Right lobe of liver (tissue), 6 donors: ENCODE results near the gene ZSCAN30. TPM values are rescaled to one million over a fixed set of nuclear protein-coding genes. Genes with fewer than 3 reads are reported as not detected.

Source experiments
- ATAC-seq, 4 donors: fragments of 200-7000 bp; cut with Tn5 transposase; one replicate each; pipeline ENCODE4 v1.9.1; 2020; ENCODE audit warnings: mild to moderate bottlenecking in 4 of 4, moderate library complexity in 4 of 4
- DNase-seq, 3 donors: peaks; one replicate each; pipeline ENCODE4 v3.0.0-alpha.2; 2020
- H3K27ac ChIP-seq, 3 donors: fragments of 200-600 bp; one replicate each; pipeline ENCODE4 v1.8.0; 2022
- H3K27me3 ChIP-seq, 2 donors: fragments of 200-600 bp; one replicate each; pipeline ENCODE4 v1.8.0; 2022
- H3K36me3 ChIP-seq, 4 donors: fragments of 200-600 bp; sonication (generic) in 1 of 4; one replicate each; pipeline versions ENCODE4 v1.5.1 to v1.8.0; 2017 to 2022; ENCODE audit warnings: control low read depth in 1 of 4
- H3K4me1 ChIP-seq, 4 donors: fragments of 200-600 bp; sonication (generic) in 1 of 4; one replicate each; pipeline versions ENCODE4 v1.5.1 to v1.8.0; 2017 to 2022; ENCODE audit warnings: control low read depth in 1 of 4
- H3K4me3 ChIP-seq, 3 donors: fragments of 200-600 bp; one replicate each; pipeline ENCODE4 v1.8.0; 2022
- H3K9me3 ChIP-seq, 4 donors: fragments of 200-600 bp; sonication (generic) in 1 of 4; one replicate each; pipeline versions ENCODE4 v1.5.1 to v1.8.0; 2017 to 2022; ENCODE audit warnings: control low read depth in 1 of 4
- CTCF ChIP-seq, 4 donors: fragments of 200-600 bp in 3 of 4; fragments of 450-650 bp in 1 of 4; IDR thresholded peaks; one replicate each; pipeline versions ENCODE4 v1.5.1 to v1.8.0; 2016 to 2022; ENCODE audit warnings: antibody characterized with exemption in 4 of 4, mild to moderate bottlenecking in 2 of 4
- POLR2A ChIP-seq: fragments of 450-650 bp; IDR thresholded peaks from one replicate; pipeline ENCODE4 v1.6.1; 2017; ENCODE audit warnings: antibody characterized with exemption, mild to moderate bottlenecking
- WGBS: methylation state at CpG from one replicate; pipeline ENCODE4 v1.1.6; 2018; ENCODE audit warnings: low coverage, low lambda C conversion rate; ENCODE audit not compliant: insufficient coverage; ENCODE audit errors: missing lambda C conversion rate; 5-methylcytosine and 5-hydroxymethylcytosine counted together
- intact Hi-C, 2 donors: fragments of 100-400 bp; cut with DNase I; formaldehyde crosslinking; loops; one replicate each; pipeline versions ENCODE4 v1.11.2 to v1.14.1; 2022
- total RNA-seq, 6 experiments: library from RNA; depleted of rRNA in 2 of 6; stranded (reverse); fragments of >200 nt in 2 of 6; fragmentation: NEBNext Ultra II Directional in 3 of 6; extraction: Animal tissue kit (Norgen Biotek cat#: 25700) in 3 of 6; gene quantifications; one replicate each; pipeline versions ENCODE4 v1.1.0 to v1.2.4, GENCODE V29; 2016 to 2023
- donor health status: DM: no; HTN: yes; CAD: no.
- donor health status: DM: no; HTN: no; CAD: no.
- donor health status: DM: no; HTN: no; CAD: no.
- donor health status: DM: no; HTN: yes; CAD: no.
- donor health status: DM: no; HTN: yes; CAD: no.

ZSCAN30 gene
- total RNA-seq, 6 experiments from 2014 or later, result 4.3 to 6.0 (median 5.0) TPM

- ATAC-seq (no peak), DNase-seq (no peak)
- Histone ChIP-seq H3K36me3 (no peaks in the 10 kb centered on the region), H3K9me3 (no peaks in the 10 kb centered on the region), H3K27ac (no peak overlapping the region), H3K27me3 (no peaks in the 10 kb centered on the region), H3K4me1 (no peaks in the 10 kb centered on the region), H3K4me3 (no peak overlapping the region)
- TF ChIP-seq POLR2A, result no peak
- TF ChIP-seq CTCF (IDR thresholded peaks at IDR 0.05), result no peak
- intact Hi-C loops, result no loop called here
Observed at GRCh38 chr18:35278969-35279368, 11.1 kb downstream of the ZSCAN30 start.

- Histone ChIP-seq H3K9me3 (no peaks in the 10 kb centered on the region), H3K36me3 (no peaks in the 10 kb centered on the region), H3K4me1 (no peaks in the 10 kb centered on the region), H3K27me3 (no peaks in the 10 kb centered on the region), H3K27ac (no peak overlapping the region), H3K4me3 (no peak overlapping the region)
- no peak for ATAC-seq
- no peak for DNase-seq
- intact Hi-C loops, result no loop called here
- WGBS, result 92% methylated on average over 1 of the region's 1 CpG
- no peak for TF ChIP-seq POLR2A
- TF ChIP-seq CTCF (IDR thresholded peaks at IDR 0.05), result no peak
Observed at GRCh38 chr18:35278085-35278484, 11.9 kb downstream of the ZSCAN30 start.

- intact Hi-C loops, result no loop called here
- TF ChIP-seq CTCF (IDR thresholded peaks at IDR 0.05) (no peak), POLR2A (no peak)
- H3K9me3 ChIP-seq, result no peaks in the 10 kb centered on the region
- H3K4me1 ChIP-seq, result no peaks in the 10 kb centered on the region
- no peak for ATAC-seq
- no peak overlapping the region for H3K27ac ChIP-seq
- no peaks in the 10 kb centered on the region for H3K36me3 ChIP-seq
- no peaks in the 10 kb centered on the region for H3K27me3 ChIP-seq
- no peak overlapping the region for H3K4me3 ChIP-seq
- no peak for DNase-seq
Observed at GRCh38 chr18:35277633-35278032, 12.4 kb downstream of the ZSCAN30 start.

GRCh38 chr18:35276267-35276666 lies 13.8 kb downstream of the ZSCAN30 start:
- WGBS, result no CpG with 5 or more reads among the region's 3 CpGs
- Histone ChIP-seq H3K9me3 (no peaks in the 10 kb centered on the region), H3K4me1 (no peaks in the 10 kb centered on the region), H3K27ac (no peak overlapping the region), H3K27me3 (no peaks in the 10 kb centered on the region), H3K4me3 (no peak overlapping the region), H3K36me3 (no peaks in the 10 kb centered on the region)
- ATAC-seq, result no peak
- intact Hi-C loops, result no loop called here
- TF ChIP-seq POLR2A (no peak), CTCF (IDR thresholded peaks at IDR 0.05) (no peak)
- no peak for DNase-seq

GRCh38 chr18:35271656-35272055 lies 18.4 kb downstream of the ZSCAN30 start:
- Histone ChIP-seq H3K4me3 (no peak overlapping the region), H3K36me3 (no peaks in the 10 kb centered on the region), H3K4me1 (no peaks in the 10 kb centered on the region), H3K9me3 (peaks cover 0 to 6% (median 0%) of the 10 kb centered on the region in 4 donors), H3K27me3 (no peaks in the 10 kb centered on the region), H3K27ac (no peak overlapping the region)
- WGBS, result no CpG with 5 or more reads among the region's 35 CpGs
- no peak for TF ChIP-seq POLR2A
- no peak for TF ChIP-seq CTCF (IDR thresholded peaks at IDR 0.05)
- ATAC-seq (no peak), DNase-seq (no peak)
- intact Hi-C loops, result no loop called here
